IMR-90 (cell line): Measurements from ENCODE around the gene NRG4. TPM values are rescaled to one million over a fixed set of nuclear protein-coding genes. Genes with fewer than 3 reads are reported as not detected.

Source experiments
- ATAC-seq: fragments of 200-7000 bp; cut with Tn5 transposase; 2 replicates; pipeline ENCODE4 v1.9.1; 2020; ENCODE audit warnings: low read depth, mild to moderate bottlenecking, moderate library complexity
- BruUV-seq: library from RNA; stranded (reverse); fragments of 400-500 nt; replicated peaks from 2 replicates; lab custom pipeline; 2021; lab: Mats Ljungman, UMichigan
- CTCF ChIA-PET: fragments of 300-600 bp; formaldehyde crosslinking; extraction: SDS; loops from one replicate; lab custom pipeline; 2021; ENCODE audit warnings: antibody characterized with exemption; lab: Yijun Ruan, JAX
- POLR2A ChIA-PET: fragments of 300-600 bp; sonication (Branson Sonifier 250); formaldehyde crosslinking; loops from one replicate; lab custom pipeline; 2022; ENCODE audit warnings: antibody characterized with exemption; ENCODE audit not compliant: unreplicated experiment; lab: Charles Lee
- DNase-seq: peaks from one replicate; pipeline ENCODE4 v3.0.0; 2013
- H2AFZ ChIP-seq: replicated peaks from 2 replicates; pipeline ENCODE3; 2013; ENCODE audit warnings: low read length, mild to moderate bottlenecking; ENCODE audit not compliant: poor library complexity
- H2AK5ac ChIP-seq: 2 replicates; pipeline ENCODE4 v1.6.1; 2013; ENCODE audit warnings: low read depth, low read length, inconsistent platforms
- H2AK9ac ChIP-seq: replicated peaks from 2 replicates; pipeline ENCODE3; 2013; ENCODE audit warnings: mild to moderate bottlenecking, low read depth, low read length, moderate library complexity; ENCODE audit not compliant: poor library complexity
- H2BK120ac ChIP-seq: 2 replicates; pipeline ENCODE4 v1.6.1; 2013; ENCODE audit warnings: low read depth, low read length, inconsistent platforms
- H2BK15ac ChIP-seq: 3 replicates; pipeline ENCODE4 v1.6.1; 2013; ENCODE audit warnings: low read depth, low read length, inconsistent platforms
- H2BK20ac ChIP-seq: 2 replicates; pipeline ENCODE4 v1.6.1; 2013; ENCODE audit warnings: low read depth, mild to moderate bottlenecking, inconsistent platforms, low read length, moderate library complexity
- H2BK5ac ChIP-seq: 2 replicates; pipeline ENCODE4 v1.6.1; 2013; ENCODE audit warnings: mild to moderate bottlenecking, low read depth, low read length, inconsistent platforms; ENCODE audit not compliant: poor library complexity, severe bottlenecking
- H3K14ac ChIP-seq: replicated peaks from 2 replicates; pipeline ENCODE4 v1.6.1; 2013; ENCODE audit warnings: low read depth, low read length, inconsistent platforms
- H3K18ac ChIP-seq: 2 replicates; pipeline ENCODE4 v1.6.1; 2013; ENCODE audit warnings: low read depth, low read length, control low read depth
- H3K23ac ChIP-seq: 2 replicates; pipeline ENCODE4 v1.6.1; 2013; ENCODE audit warnings: low read depth, low read length, inconsistent platforms
- H3K27ac ChIP-seq: 2 replicates; pipeline ENCODE4 v1.5.1; 2013; ENCODE audit warnings: mild to moderate bottlenecking, control low read depth, low read length; ENCODE audit not compliant: insufficient read depth
- H3K27me3 ChIP-seq: 2 replicates; pipeline ENCODE4 v1.6.1; 2013; ENCODE audit warnings: low read length; ENCODE audit not compliant: control insufficient read depth, insufficient read depth
- H3K36me3 ChIP-seq: 2 replicates; pipeline ENCODE4 v1.6.1; 2013; ENCODE audit warnings: low read length, mixed read lengths; ENCODE audit not compliant: control insufficient read depth, insufficient read depth
- H3K4ac ChIP-seq: 2 replicates; pipeline ENCODE4 v1.6.1; 2013; ENCODE audit warnings: low read depth, low read length, inconsistent platforms
- H3K4me1 ChIP-seq: 2 replicates; pipeline ENCODE4 v1.6.1; 2013; ENCODE audit warnings: low read length, mixed read lengths; ENCODE audit not compliant: control insufficient read depth, insufficient read depth
- H3K4me2 ChIP-seq: 2 replicates; pipeline ENCODE4 v1.6.1; 2013; ENCODE audit warnings: low read depth, mild to moderate bottlenecking, control low read depth, low read length, moderate library complexity
- H3K4me3 ChIP-seq: 2 replicates; pipeline ENCODE4 v1.5.1; 2013; ENCODE audit warnings: low read depth, mild to moderate bottlenecking, control low read depth, low read length, moderate library complexity; ENCODE audit not compliant: insufficient read depth
- H3K56ac ChIP-seq: 2 replicates; pipeline ENCODE4 v1.6.1; 2013; ENCODE audit warnings: low read length, inconsistent platforms; ENCODE audit not compliant: insufficient read depth; ENCODE audit errors: extremely low read depth
- H3K79me1 ChIP-seq, 2 experiments: 2 replicates each; pipeline ENCODE4 v1.6.1; 2013; ENCODE audit warnings: low read length in 2 of 2, inconsistent platforms in 1 of 2, low read depth in 1 of 2
- H3K9ac ChIP-seq: 2 replicates; pipeline ENCODE4 v1.6.1; 2013; ENCODE audit warnings: low read depth, low read length, control low read depth
- H3K9me1 ChIP-seq: 2 replicates; pipeline ENCODE4 v1.6.1; 2013; ENCODE audit warnings: low read length, inconsistent platforms; ENCODE audit not compliant: insufficient read depth
- H3K9me3 ChIP-seq: 2 replicates; pipeline ENCODE4 v1.6.1; 2013; ENCODE audit warnings: low read length; ENCODE audit not compliant: control insufficient read depth, insufficient read depth
- H4K20me1 ChIP-seq: 2 replicates; pipeline ENCODE4 v1.6.1; 2013; ENCODE audit warnings: low read length, inconsistent platforms; ENCODE audit not compliant: insufficient read depth
- H4K5ac ChIP-seq: 2 replicates; pipeline ENCODE4 v1.6.1; 2013; ENCODE audit warnings: mild to moderate bottlenecking, low read depth, low read length, control low read depth
- H4K8ac ChIP-seq, 2 experiments: 2 replicates each; pipeline ENCODE4 v1.6.1; 2013; ENCODE audit warnings: low read depth in 2 of 2, low read length in 2 of 2, control low read depth in 1 of 2, inconsistent platforms in 1 of 2
- H4K91ac ChIP-seq: 2 replicates; pipeline ENCODE4 v1.6.1; 2013; ENCODE audit warnings: low read depth, low read length, inconsistent platforms; ENCODE audit not compliant: insufficient read depth
- CEBPB ChIP-seq: IDR thresholded peaks from 2 replicates; pipeline ENCODE4 v1.6.1; 2012; ENCODE audit warnings: low read depth, low read length, improper control_type of control experiment
- FOS ChIP-seq: fragments of 150-350 bp; IDR thresholded peaks from 2 replicates; pipeline ENCODE4 v1.6.1; 2016; ENCODE audit warnings: low read depth, low read length
- MAZ ChIP-seq: IDR thresholded peaks from 2 replicates; pipeline ENCODE4 v1.6.1; 2012; ENCODE audit warnings: low read depth, mild to moderate bottlenecking, low read length, improper control_type of control experiment, moderate library complexity, borderline replicate concordance
- WGBS, 2 experiments: methylation state at CpG; one replicate each; pipeline versions ENCODE4 v1.1.5 to v1.1.7; 2013; ENCODE audit warnings: missing lambda C conversion rate in 2 of 2; ENCODE audit not compliant: insufficient read length in 1 of 2; ENCODE audit errors: extremely low coverage in 2 of 2; 5-methylcytosine and 5-hydroxymethylcytosine counted together
- dilution Hi-C: fragments of 300-500 bp; cut with HindIII; formaldehyde crosslinking; loops from one replicate; pipeline ENCODE4 v1.14.3; 2018; ENCODE audit warnings: low sequenced_read_pairs; ENCODE audit not compliant: unreplicated experiment
- in situ Hi-C: fragments of 300-500 bp; cut with MboI; formaldehyde crosslinking; loops from 3 replicates; pipeline ENCODE4 v1.14.3; 2019; ENCODE audit warnings: low sequenced_read_pairs, inconsistent platforms, mixed read lengths
- intact Hi-C: fragments of 100-400 bp; cut with micrococcal nuclease; formaldehyde crosslinking; loops from 2 replicates; pipeline ENCODE4 v1.10.0; 2022
- polyA plus RNA-seq, 3 experiments: library from polyadenylated mRNA; depleted of rRNA; stranded (reverse); fragments of >200 nt; gene quantifications; 2 replicates each; pipeline ENCODE4 v1.2.3, GENCODE V29; 2012; ENCODE audit warnings: low replicate concordance in 1 of 3
- total RNA-seq: library from RNA; depleted of rRNA; stranded (reverse); fragments of >200 nt; gene quantifications from 2 replicates; pipeline ENCODE4 v1.2.3, GENCODE V29; 2012

NRG4 gene
- total and polyA plus RNA-seq, 2 of the 4 experiments (the other 2 are of a cell fraction) = not detected

- Histone ChIP-seq H3K9me3 (no peaks in the 10 kb centered on the region), H3K4me3 (no peak overlapping the region), H2BK120ac (no peak overlapping the region; the same call in 1 of the 2 replicates), H3K4me2 (peak overlapping the region; percentile 18; the same call in 1 of the 2 replicates), H3K27ac (no peak overlapping the region), H2BK20ac (no peak overlapping the region), H3K4me1 (peaks cover 3% of the 10 kb centered on the region; the same call in 1 of the 2 replicates), H3K14ac (0 out of 2 replicates have a peak overlapping the region, but pooled peaks have one; percentile 65), H2AK5ac (no peak overlapping the region), H4K91ac (no peak overlapping the region), H3K27me3 (no peaks in the 10 kb centered on the region), H4K20me1 (no peaks in the 10 kb centered on the region), H4K5ac (no peak overlapping the region), H2AK9ac (no peak overlapping the region), H3K79me1 (no peaks in the 10 kb centered on the region), H2BK15ac (no peak overlapping the region), H3K56ac (no peak overlapping the region), H3K36me3 (no peaks in the 10 kb centered on the region), H3K18ac (no peak overlapping the region), H2BK5ac (no peak overlapping the region), H3K9me1 (peaks cover 6% of the 10 kb centered on the region), H3K9ac (no peak overlapping the region), H4K8ac (peak overlapping the region in 1 of 2 experiments; percentile 49; a peak in 1 of 4 replicates), H3K23ac (no peak overlapping the region), H3K4ac (no peak overlapping the region; the same call in 1 of the 2 replicates), H2AFZ (no peak overlapping the region)
- WGBS, 2 experiments = 20% methylated on average over 1 of the region's 4 CpGs; no CpG with 5 or more reads in 1 of the 2 experiments
- no TSS peak for BruUV-seq
- peak; percentile 69 for TF ChIP-seq FOS
- no peak for TF ChIP-seq MAZ
- peak; percentile 92 for TF ChIP-seq CEBPB
- ChIA-PET POLR2A (no interaction called here), CTCF (no interaction called here)
- in situ Hi-C loops (no loop called here), dilution Hi-C loops (no loop called here), intact Hi-C loops (loop anchor here (10.0 kb wide), 1 partner anchor 189 kb away; no protein-coding TSS in a partner anchor)
- ATAC-seq = peak; percentile 50
- DNase-seq = peak; percentile 88
Measured at GRCh38 chr15:75945953-75946352, 66.3 kb downstream of the NRG4 start.
